Measurements from ENCODE around the gene CAPN15. TPM values are rescaled to one million over a fixed set of nuclear protein-coding genes. Genes with fewer than 3 reads are reported as not detected.
"Not testable (repeated sequence)": the region's sequence is repeated elsewhere in the genome, so short reads cannot be mapped to it uniquely, and the experiment has no call there.

Gene CAPN15
- total RNA-seq: 10 to 100 TPM; 55.3 to 76.1 TPM
- 23.1 TPM for polyA plus RNA-seq (2013, experiment 1 of 2)
- 20.1 TPM for polyA plus RNA-seq (2013, experiment 2 of 2)
- long read RNA-seq, experiment 1, partial matches to known transcripts: 7 of 18 reads
- long read RNA-seq, experiment 1, other reads (novel, unspliced or antisense): 11 of 18 reads
- long read RNA-seq, experiment 2, partial matches to known transcripts: 16 of 48 reads
- long read RNA-seq, experiment 2, other reads (novel, unspliced or antisense): 32 of 48 reads
- long read RNA-seq, experiment 3, partial matches to known transcripts: 2 of 8 reads
- long read RNA-seq, experiment 3, other reads (novel, unspliced or antisense): 5 of 8 reads
- long read RNA-seq, experiment 4: 0 reads

DNA sequence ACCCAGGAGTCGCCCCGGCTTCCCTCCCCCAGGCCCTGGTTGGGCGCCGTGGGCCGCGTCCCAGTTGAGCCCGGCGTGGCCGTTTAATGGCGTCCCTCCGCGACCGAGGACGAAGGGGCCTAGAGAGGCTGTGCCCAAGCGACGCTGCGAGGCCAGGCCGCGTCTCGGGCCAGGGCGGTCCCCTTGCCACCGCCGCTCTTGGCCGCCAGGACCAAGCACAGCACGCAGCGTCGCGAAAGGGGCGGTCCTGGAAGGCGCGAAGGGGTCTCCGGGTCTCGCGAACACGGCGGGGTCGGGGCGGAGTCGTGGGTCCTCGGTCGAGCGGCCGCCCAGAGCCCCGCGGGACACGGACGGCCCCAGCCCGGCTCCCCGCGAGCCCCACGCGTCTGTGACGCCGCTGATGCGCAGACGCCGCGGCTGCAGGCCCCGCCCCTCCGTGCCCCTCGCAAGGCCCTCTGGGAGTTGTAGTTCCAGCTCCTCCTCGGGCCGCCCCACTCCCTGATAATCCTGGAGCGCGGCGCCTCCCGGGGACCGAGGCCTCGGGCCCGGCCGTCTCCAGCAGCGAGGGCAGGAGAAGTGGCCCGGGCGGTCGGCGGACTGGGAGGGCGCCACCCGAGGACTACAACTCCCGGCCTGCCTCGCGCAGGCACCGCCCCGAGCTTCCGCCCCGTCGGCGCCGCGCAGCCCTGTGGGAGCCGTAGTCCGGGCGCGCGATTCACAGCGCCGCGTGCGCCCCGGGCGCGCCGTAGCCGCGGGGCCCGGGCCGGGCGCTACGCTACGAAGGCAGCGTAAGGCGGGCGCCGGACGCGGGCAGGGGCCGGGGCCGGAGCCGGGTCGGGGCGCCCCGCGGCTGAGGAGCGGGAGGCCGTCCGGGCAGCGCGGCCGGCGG, at the start of gene CAPN15:
Gene CAPN15 (plus strand): TSS at position 698 of the 889 bp plus-strand sequence. CDS start 19,127 bp downstream, outside the sequence.
- Histone ChIP-seq H3K9ac (ENCODE audit: extremely low read depth, low read length, poor library complexity, severe bottlenecking) (peak within 1 kb of the TSS; percentile 83), H3K36me3 (ENCODE audit: control insufficient read depth, insufficient read depth, low read length) (peaks cover 3% of the 10 kb centered on the region), H3K4me1 (ENCODE audit: control insufficient read depth, insufficient read depth, low read length) (peaks cover 11% of the 10 kb centered on the region), H3K27ac (ENCODE audit: low read depth, low read length) (peak within 1 kb of the TSS; percentile 84), H3K4me3 (ENCODE audit: low read length) (peak within 1 kb of the TSS; percentile 91), H3K27me3 (ENCODE audit: control insufficient read depth, insufficient read depth, low read length, poor library complexity, severe bottlenecking) (no peaks in the 10 kb centered on the region), H3K9me3 (ENCODE audit: control insufficient read depth, low read length) (no peaks in the 10 kb centered on the region)
- H3K4me3 Mint-ChIP-seq: peak within 1 kb of the TSS; percentile 75
- peaks cover 16% of the 10 kb centered on the region for H3K4me1 Mint-ChIP-seq
- peak within 1 kb of the TSS; percentile 91 for H3K27ac Mint-ChIP-seq
- peaks cover 3% of the 10 kb centered on the region for H3K36me3 Mint-ChIP-seq (ENCODE audit: low read depth)
- TF ChIP-seq, protein P1, sequence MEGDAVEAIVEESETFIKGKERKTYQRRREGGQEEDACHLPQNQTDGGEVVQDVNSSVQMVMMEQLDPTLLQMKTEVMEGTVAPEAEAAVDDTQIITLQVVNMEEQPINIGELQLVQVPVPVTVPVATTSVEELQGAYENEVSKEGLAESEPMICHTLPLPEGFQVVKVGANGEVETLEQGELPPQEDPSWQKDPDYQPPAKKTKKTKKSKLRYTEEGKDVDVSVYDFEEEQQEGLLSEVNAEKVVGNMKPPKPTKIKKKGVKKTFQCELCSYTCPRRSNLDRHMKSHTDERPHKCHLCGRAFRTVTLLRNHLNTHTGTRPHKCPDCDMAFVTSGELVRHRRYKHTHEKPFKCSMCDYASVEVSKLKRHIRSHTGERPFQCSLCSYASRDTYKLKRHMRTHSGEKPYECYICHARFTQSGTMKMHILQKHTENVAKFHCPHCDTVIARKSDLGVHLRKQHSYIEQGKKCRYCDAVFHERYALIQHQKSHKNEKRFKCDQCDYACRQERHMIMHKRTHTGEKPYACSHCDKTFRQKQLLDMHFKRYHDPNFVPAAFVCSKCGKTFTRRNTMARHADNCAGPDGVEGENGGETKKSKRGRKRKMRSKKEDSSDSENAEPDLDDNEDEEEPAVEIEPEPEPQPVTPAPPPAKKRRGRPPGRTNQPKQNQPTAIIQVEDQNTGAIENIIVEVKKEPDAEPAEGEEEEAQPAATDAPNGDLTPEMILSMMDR (conservative IDR thresholded peaks at IDR 0.05): peak; percentile 64
- WGBS, 2 experiments (ENCODE audit: insufficient coverage in 1 of 2, insufficient read length in 1 of 2): 0 to 1% methylated on average over 68 to 129 of the region's 129 CpGs
- no peaks in the 10 kb centered on the region for H3K9me3 Mint-ChIP-seq
- DNase-seq: peak; percentile 94
- no peaks in the 10 kb centered on the region for H3K27me3 Mint-ChIP-seq (ENCODE audit: insufficient read depth)

DNA sequence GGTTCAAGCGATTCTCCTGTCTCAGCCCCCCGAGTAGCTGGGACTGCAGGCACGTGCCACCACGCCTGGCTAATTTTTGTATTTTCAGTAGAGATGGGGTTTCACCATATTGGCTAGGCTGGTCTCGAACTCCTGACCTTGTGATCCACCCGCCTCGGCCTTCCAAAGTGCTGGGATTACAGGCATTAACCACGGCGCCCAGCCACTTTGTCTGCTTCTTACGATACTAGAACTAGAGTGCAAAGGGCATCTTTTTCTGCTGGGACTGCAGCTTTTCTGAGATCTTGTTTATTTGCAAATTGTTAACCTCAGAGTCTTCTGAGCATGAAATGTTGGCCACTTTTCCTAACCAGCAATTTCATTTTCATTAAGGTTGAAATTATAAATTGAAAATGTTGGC, 49.2 kb upstream of the CAPN15 start:
- not testable (repeated sequence) for H3K9me3 Mint-ChIP-seq

DNA sequence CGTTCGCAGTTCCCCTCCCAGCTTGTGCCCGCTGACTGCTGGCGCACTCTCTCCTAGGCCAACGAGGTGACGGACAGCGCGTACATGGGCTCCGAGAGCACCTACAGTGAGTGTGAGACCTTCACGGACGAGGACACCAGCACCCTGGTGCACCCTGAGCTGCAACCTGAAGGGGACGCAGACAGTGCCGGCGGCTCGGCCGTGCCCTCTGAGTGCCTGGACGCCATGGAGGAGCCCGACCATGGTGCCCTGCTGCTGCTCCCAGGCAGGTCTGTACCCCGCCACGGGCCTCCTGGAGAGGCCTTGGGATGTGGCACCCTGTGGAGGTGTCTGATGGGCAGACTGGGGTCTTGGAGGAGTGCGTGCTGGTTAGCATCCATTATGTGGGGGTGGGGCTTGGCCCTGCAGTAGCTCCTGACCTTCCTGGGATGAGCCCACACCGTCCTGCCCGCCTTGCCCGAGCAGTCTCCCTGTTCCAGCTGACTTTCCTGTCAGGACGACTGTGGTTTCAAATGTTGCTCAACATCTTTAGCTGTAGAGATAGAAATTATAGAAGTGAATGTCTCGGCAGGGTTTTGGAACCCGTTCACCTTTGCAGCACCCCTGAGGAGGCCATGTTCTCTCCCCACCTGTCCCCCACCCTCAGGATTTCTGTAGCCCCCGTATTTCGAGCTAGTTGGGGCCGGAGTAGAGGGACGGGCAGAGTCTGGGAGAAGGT, 44.9 kb upstream of the CAPN15 start:
- H3K4me1 Mint-ChIP-seq: peaks cover 28% of the 10 kb centered on the region
- Histone ChIP-seq H3K9me3 (ENCODE audit: control insufficient read depth, low read length) (no peaks in the 10 kb centered on the region), H3K27me3 (ENCODE audit: control insufficient read depth, insufficient read depth, low read length, poor library complexity, severe bottlenecking) (no peaks in the 10 kb centered on the region), H3K36me3 (ENCODE audit: control insufficient read depth, insufficient read depth, low read length) (peaks cover 23% of the 10 kb centered on the region), H3K4me3 (ENCODE audit: low read length) (no peak overlapping the region), H3K27ac (ENCODE audit: low read depth, low read length) (peak overlapping the region; percentile 67), H3K9ac (ENCODE audit: extremely low read depth, low read length, poor library complexity, severe bottlenecking) (peak overlapping the region; percentile 54), H3K4me1 (ENCODE audit: control insufficient read depth, insufficient read depth, low read length) (peaks cover 21% of the 10 kb centered on the region)
- H3K9me3 Mint-ChIP-seq: no peaks in the 10 kb centered on the region
- TF ChIP-seq, protein P1 (conservative IDR thresholded peaks at IDR 0.05): no peak
- WGBS, 2 experiments (ENCODE audit: insufficient coverage in 1 of 2, insufficient read length in 1 of 2): 90 to 92% methylated on average over 24 to 31 of the region's 31 CpGs
- peaks cover 25% of the 10 kb centered on the region for H3K36me3 Mint-ChIP-seq (ENCODE audit: low read depth)
- no peak for DNase-seq
- no peaks in the 10 kb centered on the region for H3K27me3 Mint-ChIP-seq (ENCODE audit: insufficient read depth)
- H3K4me3 Mint-ChIP-seq: peak overlapping the region; percentile 33
- H3K27ac Mint-ChIP-seq: peak overlapping the region; percentile 97

More for the DNA sequence above, 49.2 kb upstream of the CAPN15 start:
- not testable (repeated sequence) for DNase-seq; H3K27me3 Mint-ChIP-seq (ENCODE audit: insufficient read depth); H3K27ac ChIP-seq (ENCODE audit: low read depth, low read length); H3K27me3 ChIP-seq (ENCODE audit: control insufficient read depth, insufficient read depth, low read length, poor library complexity, severe bottlenecking); H3K27ac Mint-ChIP-seq; H3K9ac ChIP-seq (ENCODE audit: extremely low read depth, low read length, poor library complexity, severe bottlenecking); H3K4me3 Mint-ChIP-seq; H3K4me3 ChIP-seq (ENCODE audit: low read length); H3K9me3 ChIP-seq (ENCODE audit: control insufficient read depth, low read length)
- H3K36me3 ChIP-seq (ENCODE audit: control insufficient read depth, insufficient read depth, low read length): peaks cover 12% of the 10 kb centered on the region
- H3K36me3 Mint-ChIP-seq (ENCODE audit: low read depth): peaks cover 14% of the 10 kb centered on the region
- peaks cover 34% of the 10 kb centered on the region for H3K4me1 Mint-ChIP-seq
- WGBS, 2 experiments (ENCODE audit: insufficient coverage in 1 of 2, insufficient read length in 1 of 2): 94 to 96% methylated on average over 8 to 10 of the region's 10 CpGs
- peaks cover 24% of the 10 kb centered on the region for H3K4me1 ChIP-seq (ENCODE audit: control insufficient read depth, insufficient read depth, low read length)

Measured in endodermal cell (in vitro differentiated cells).